GM10266 (cell line): Measurements from ENCODE around the gene CDC14A.

Source experiments
- DNase-seq: peaks from one replicate; pipeline ENCODE4 v3.0.0; 2012; ENCODE audit errors: extremely low spot score
- TF ChIP-seq, protein P1 (sequence below): IDR thresholded peaks from 2 replicates; pipeline ENCODE4 v1.5.1; 2012; ENCODE audit warnings: mild to moderate bottlenecking, low read depth; ENCODE audit not compliant: control insufficient read depth, insufficient read depth; ENCODE audit errors: missing control alignments

CDC14A gene

DNA sequence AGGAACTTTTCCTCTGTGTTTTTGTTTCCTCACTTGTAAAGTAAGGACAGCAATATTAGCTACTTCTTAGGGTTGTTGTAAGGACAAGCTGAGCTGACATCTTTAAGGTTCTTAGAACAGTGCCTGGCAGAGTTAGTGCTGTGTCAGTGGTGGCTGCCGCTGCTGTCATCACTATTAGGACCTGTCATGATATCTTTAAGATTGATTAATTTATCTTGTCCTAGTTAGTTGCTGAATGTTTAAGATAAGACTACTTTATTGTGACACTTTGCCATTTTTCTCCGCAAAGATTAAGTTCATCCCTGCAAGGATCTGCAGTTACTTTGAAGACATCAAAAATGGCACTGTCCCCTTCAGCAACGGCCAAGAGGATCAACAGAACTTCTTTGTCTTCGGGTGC, 145.5 kb downstream of the CDC14A start:
- no peak for DNase-seq
- TF ChIP-seq, protein P1, sequence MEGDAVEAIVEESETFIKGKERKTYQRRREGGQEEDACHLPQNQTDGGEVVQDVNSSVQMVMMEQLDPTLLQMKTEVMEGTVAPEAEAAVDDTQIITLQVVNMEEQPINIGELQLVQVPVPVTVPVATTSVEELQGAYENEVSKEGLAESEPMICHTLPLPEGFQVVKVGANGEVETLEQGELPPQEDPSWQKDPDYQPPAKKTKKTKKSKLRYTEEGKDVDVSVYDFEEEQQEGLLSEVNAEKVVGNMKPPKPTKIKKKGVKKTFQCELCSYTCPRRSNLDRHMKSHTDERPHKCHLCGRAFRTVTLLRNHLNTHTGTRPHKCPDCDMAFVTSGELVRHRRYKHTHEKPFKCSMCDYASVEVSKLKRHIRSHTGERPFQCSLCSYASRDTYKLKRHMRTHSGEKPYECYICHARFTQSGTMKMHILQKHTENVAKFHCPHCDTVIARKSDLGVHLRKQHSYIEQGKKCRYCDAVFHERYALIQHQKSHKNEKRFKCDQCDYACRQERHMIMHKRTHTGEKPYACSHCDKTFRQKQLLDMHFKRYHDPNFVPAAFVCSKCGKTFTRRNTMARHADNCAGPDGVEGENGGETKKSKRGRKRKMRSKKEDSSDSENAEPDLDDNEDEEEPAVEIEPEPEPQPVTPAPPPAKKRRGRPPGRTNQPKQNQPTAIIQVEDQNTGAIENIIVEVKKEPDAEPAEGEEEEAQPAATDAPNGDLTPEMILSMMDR: no peak

- DNase-seq: no peak
- TF ChIP-seq, protein P1: no peak
Observed at GRCh38 chr1:100499194-100499811, 147.0 kb downstream of the CDC14A start.

- TF ChIP-seq, protein P1: no peak
- no peak for DNase-seq
Observed at GRCh38 chr1:100502052-100502792, 149.9 kb downstream of the CDC14A start.

DNA sequence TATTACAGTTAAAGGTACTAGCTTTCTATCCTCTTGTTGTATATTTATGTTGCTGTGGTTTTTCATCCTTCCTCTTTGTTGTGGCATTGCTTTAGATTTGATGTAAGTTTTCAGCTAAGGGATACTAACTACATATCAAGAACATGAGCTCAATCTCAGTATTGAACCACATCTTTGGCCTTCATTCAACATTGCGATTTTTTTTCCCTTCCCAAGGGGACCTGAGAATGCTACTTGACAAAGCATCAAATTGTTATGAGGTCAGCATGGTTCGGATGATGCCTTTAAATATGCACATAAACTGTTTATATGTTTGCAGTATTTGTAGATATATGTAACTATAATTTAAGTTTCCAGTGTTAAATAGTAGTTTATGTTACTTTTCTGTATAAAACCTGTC, 153.9 kb downstream of the CDC14A start:
- TF ChIP-seq, protein P1: no peak
- DNase-seq: no peak

GRCh38 chr1:100510451-100510850, 158.1 kb downstream of the CDC14A start:
- no peak for DNase-seq
- TF ChIP-seq, protein P1: no peak

DNA sequence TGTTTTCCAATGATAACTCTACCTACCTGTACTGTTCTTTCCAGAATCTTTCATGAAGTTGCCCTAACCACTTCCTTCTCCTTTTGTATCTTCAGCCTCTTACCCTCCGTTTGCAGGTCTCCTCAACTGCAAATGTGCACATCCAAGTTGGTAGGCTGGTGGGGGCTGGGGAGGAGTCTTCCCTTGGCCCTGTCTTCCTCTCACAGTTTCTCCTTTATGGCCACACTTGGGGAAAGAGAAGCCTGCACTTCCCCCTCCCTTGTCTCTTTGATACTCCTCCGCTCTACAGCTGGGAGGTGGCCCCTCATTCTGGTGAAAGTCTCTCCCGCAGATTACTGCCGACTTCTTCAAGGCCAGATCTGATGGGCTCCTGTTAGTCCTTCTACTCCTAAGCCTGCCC, 158.8 kb downstream of the CDC14A start:
- TF ChIP-seq, protein P1: no peak
- DNase-seq: no peak

DNA sequence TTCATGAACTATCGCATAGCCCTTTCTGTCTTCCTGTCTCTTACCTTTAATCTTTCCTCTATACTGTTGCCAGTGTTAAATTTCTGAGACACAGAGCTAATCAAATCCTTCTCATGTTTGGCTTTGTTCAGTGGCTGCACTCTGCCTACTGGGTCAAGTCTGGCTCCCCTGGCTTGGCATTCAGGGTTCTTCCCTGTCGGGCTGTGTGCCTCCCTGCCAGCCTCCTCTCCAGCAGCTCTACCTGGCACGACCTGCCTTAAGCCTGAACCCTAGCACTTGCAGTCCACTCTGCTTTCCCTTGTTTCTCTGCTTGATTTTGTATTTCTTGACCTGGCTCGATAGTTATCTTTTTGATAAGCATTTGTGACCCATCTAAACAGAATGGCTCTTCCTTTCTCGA, 159.5 kb downstream of the CDC14A start:
- TF ChIP-seq, protein P1: no peak
- DNase-seq: no peak
